DLD1 (cell line): ENCODE results near the gene SAP30L.

ENCODE experiments used
- in situ Hi-C: cut with HindIII; loops from 2 replicates; pipeline ENCODE4 v1.10.0; 2017; ENCODE audit warnings: low sequenced_read_pairs

Gene SAP30L

DNA sequence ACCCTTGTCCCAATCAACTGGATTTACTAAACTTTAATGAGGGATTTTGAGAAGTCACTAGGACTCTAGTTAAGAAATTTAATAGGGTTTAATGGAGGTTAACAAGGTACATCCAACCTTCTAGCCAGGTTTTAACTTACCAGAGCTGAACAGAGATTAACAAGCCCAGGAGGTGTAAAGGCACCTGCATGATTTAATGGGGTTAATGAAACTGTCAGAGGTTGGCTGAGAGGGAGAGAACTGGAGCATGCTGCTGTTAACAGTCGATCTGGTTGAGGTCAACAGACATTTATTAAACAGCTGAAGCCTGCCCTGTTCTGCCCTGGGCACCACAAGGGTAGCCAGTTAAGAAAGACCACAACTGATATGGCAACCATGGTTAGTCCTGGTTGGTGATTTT is 18.6 kb downstream of the SAP30L start:
- in situ Hi-C loops, result no loop called here

GRCh38 chr5:154465169-154465568 is 19.4 kb downstream of the SAP30L start:
- in situ Hi-C loops, result no loop called here

GRCh38 chr5:154466147-154466546 is 20.4 kb downstream of the SAP30L start:
- in situ Hi-C loops, result no loop called here

DNA sequence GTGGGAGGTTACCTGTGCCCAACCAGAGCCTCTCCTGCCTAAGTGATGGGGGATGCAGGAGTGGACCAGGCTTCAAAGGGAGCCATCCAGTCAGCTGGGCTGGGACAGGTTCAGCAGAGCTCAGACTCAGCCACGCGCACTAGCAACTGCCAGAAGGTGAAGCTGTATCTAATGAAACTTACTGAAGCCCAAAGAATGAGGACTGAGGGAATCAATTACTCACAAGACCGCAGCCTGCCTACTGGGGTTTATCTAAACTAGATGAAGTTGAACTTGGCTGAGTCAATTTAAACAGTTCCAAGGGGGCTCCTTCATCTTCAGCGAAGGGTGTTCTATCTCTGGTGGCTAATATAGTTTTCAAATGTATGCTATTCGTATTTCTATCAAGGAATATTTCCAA is 20.9 kb downstream of the SAP30L start:
- in situ Hi-C loops, result no loop called here

DNA sequence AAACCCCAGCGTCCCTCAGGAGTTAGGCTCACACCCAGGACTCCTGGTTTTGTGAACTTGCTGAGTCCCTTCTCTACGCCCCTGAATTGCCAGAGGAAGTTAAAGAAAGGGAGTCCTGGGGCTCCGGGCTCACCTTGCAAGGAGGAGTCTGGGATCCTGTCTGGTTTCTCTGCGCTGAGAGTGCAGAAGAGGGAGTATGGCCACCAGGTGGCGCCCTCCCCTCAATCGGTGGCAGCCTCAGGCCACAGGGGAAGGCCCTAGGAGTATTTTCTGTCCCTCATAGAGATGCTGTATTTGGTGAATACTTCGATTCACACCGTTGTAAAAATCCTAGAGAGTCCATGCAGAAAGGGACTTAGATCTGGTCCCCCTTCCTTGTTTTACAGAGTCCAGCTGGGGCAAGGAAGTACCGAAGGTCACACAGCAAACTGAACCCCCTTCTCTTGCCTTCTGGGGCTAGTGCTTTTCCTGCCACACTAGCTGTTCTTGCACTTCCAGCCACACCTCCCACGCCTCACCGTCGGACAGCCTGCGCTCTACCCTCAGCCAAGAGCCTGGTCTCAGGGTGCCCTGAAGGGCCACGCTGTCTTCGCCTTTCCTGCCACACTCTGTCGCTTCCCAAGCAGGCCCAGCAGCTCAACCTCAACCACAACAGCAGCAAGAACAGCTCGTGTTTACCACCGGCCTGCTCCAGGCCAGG is 22.0 kb downstream of the SAP30L start:
- in situ Hi-C loops, result no loop called here

- in situ Hi-C loops, result loop anchor here (10.0 kb wide), 1 partner anchor 135 kb away; no protein-coding TSS in a partner anchor
These were observed 24.3 kb downstream of the SAP30L start for GRCh38 chr5:154470137-154470536.

GRCh38 chr5:154470947-154471870 is 25.4 kb downstream of the SAP30L start:
- in situ Hi-C loops, result loop anchor here (10.0 kb wide), 1 partner anchor 134 kb away; no protein-coding TSS in a partner anchor

- in situ Hi-C loops, result loop anchor here (10.0 kb wide), 1 partner anchor 132 kb away; no protein-coding TSS in a partner anchor
These were observed 27.2 kb downstream of the SAP30L start for GRCh38 chr5:154472871-154473580.

- in situ Hi-C loops, result loop anchor here (10.0 kb wide), 1 partner anchor 131 kb away; no protein-coding TSS in a partner anchor
These were observed 27.9 kb downstream of the SAP30L start for GRCh38 chr5:154473581-154474283.

DNA sequence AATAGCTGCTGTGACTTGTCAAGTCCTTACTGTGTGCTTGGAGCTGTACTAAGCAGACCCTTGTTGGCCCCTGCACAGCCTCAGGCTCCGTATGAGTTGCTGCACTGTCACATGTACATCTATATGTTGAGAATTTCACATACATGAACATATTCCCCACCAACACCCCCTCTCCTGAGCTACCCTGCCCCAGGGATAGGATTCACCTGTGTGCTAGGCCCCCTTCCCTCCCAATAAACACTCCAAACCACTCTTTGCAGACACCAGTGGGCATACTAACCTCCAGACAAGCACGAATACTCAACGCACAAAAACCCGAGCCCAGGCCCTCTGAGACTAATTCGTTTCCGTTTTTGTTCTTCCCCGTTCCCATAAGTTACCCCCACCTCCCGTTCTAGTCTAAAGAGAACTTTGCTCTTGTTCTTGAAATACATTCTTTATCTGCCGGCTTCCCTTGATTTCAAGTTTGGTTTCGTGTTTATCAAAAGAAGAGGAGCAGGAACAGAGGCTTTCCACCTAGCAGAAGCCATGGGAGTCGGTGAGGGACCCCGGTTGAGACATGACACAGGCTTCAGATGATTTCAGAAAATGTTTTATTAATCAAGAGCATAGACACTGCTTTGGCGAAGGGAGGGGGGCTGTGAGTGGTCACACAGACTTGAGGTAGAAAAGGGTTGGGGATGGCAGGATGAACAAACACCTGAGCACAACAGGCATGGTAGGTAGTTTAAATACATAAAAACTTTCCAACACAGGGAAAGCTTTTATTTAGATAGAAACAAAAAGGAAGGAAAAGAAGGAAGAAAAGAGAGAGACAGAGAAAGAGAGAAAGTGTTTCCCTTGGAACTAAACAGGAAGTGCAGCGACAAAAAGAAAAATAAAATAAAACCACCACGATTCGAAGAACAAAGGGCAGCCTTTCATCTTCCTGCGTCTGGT is 28.9 kb downstream of the SAP30L start:
- in situ Hi-C loops, result loop anchor here (10.0 kb wide), 1 partner anchor 130 kb away; no protein-coding TSS in a partner anchor

DNA sequence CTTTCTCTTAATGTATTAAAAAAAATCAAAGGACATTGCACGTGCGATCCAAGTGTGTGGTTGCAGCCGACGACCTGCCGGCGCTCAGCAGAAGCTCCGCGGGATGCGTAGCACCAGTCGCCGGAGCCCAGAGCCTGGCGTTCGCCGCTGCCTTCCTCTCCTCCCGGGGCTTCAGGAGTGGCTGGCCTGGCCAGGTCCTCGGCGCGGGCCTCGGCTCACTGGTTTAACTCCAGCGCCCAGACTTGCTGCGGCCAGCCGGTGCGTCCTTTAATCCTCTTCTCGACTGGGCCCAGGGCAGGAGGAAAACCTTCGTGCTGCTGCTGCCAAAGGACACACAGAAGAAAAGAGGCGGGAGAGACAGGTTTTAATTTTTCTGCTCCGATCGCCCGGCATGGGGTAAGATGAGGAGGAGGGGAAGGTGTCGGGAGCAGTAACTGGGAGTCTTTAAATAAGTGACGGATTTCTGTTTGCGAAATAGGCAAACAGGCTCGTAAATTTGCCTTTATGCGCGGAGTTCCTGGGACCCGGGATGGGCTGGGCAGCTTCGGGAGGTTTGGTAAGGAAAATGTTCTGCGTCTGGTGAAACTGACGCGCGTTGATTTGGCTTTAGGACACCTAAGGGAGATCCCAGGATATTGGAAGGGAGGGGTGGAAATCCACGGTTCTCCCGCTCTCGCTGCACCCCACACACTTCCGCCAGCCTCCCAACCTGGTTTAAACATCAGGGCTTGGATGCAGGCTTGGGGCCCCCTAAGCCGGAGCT is 30.0 kb downstream of the SAP30L start:
- in situ Hi-C loops, result loop anchor here (10.0 kb wide), 1 partner anchor 129 kb away; no protein-coding TSS in a partner anchor

GRCh38 chr5:154476354-154477205 is 30.8 kb downstream of the SAP30L start:
- in situ Hi-C loops, result loop anchor here (10.0 kb wide), 1 partner anchor 128 kb away; no protein-coding TSS in a partner anchor

- in situ Hi-C loops, result loop anchor here (10.0 kb wide), 1 partner anchor 127 kb away; no protein-coding TSS in a partner anchor
These were observed 31.8 kb downstream of the SAP30L start for GRCh38 chr5:154477382-154478223.

DNA sequence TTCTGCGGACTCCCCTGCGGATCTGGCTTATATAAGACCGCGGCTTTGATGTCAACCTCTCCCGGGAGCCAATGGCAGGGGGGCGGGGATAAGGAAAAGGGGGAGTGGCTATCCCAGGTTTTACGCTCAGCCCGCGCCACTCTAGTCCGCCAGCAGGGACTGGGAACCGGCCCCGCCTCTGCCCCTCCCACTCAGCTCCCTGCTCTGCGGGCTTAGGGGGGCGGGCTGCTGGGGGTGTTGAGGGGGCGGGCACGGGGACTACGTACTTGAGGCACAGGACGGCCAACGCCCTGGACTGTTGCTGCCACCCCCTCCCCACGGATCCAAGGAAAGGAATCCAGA is 32.4 kb downstream of the SAP30L start, which contains the start of gene HAND1:
HAND1 (minus strand) TSS at position 4 of the 342 bp plus-strand sequence. CDS start 219 bp downstream, outside the sequence.
- in situ Hi-C loops, result loop anchor here (10.0 kb wide), 1 partner anchor 127 kb away; no protein-coding TSS in a partner anchor

DNA sequence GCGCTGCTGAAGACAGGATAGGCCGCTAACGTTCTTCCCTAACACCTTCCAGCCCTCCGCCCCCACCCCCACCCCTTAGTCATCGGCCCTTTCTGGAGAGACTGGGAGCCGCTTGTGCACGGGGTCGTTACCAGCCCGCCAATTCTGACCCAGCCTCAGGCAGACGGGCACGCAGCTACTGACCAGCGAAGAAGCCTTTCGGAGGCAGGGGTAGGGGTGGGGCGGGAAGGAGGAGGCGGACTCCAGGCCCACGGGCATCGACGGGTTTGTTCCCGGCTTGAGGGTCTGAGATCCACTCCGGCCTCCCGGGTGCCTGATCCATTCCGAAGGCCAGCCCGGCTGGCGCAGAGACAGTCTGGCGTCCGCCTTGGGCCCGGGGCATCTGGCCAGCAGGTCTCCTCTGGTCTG is 33.0 kb downstream of the SAP30L start:
- in situ Hi-C loops, result loop anchor here (10.0 kb wide), 1 partner anchor 126 kb away; no protein-coding TSS in a partner anchor
